SK-N-SH (cell line): ENCODE data around the gene NUDT10. TPM values are rescaled to one million over a fixed set of nuclear protein-coding genes. Genes with fewer than 3 reads are reported as not detected.

Experiments
- CTCF ChIA-PET: fragments of 300-600, 350-600 bp; formaldehyde crosslinking; extraction: SDS; loops from one replicate; lab custom pipeline; 2021; lab: Yijun Ruan, JAX
- POLR2A ChIA-PET: fragments of 350-600 bp; sonication (Branson Sonifier 250); formaldehyde crosslinking; extraction: SDS; loops from one replicate; lab custom pipeline; 2020; ENCODE audit warnings: antibody characterized with exemption, inconsistent platforms; lab: Yijun Ruan, JAX
- DNase-seq: peaks from one replicate; pipeline ENCODE4 v3.0.0; 2012
- H2AFZ ChIP-seq: fragments of 200-600 bp; sonication (generic); 2 replicates; pipeline ENCODE4 v1.8.1; 2016; ENCODE audit warnings: antibody characterized with exemption, mild to moderate bottlenecking, low read depth
- H3F3A ChIP-seq: fragments of 200-600 bp; sonication (generic); replicated peaks from 2 replicates; pipeline ENCODE3; 2016; ENCODE audit warnings: antibody characterized with exemption, mild to moderate bottlenecking; ENCODE audit not compliant: insufficient read depth
- H3K27ac ChIP-seq, 2 experiments: fragments of 200-500 bp in 1 of 2; fragments of 200-600 bp in 1 of 2; sonication (Bioruptor generic) in 1 of 2; sonication (generic), shearing (Covaris generic) in 1 of 2; 2 replicates each; pipeline versions ENCODE4 v1.5.1 to v1.6.1; 2014 to 2016; ENCODE audit warnings: low read depth in 2 of 2, inconsistent platforms in 1 of 2, low read length in 1 of 2, mild to moderate bottlenecking in 1 of 2, mixed read lengths in 1 of 2
- H3K27me3 ChIP-seq: fragments of 200-600 bp; sonication (generic), shearing (Covaris generic); 2 replicates; pipeline ENCODE4 v1.6.1; 2016; ENCODE audit warnings: mixed run types; ENCODE audit not compliant: insufficient read depth
- H3K36me3 ChIP-seq, 2 experiments: fragments of 200-500 bp in 1 of 2; fragments of 200-600 bp in 1 of 2; sonication (Bioruptor generic) in 1 of 2; sonication (generic) in 1 of 2; replicated peaks in 1 of 2; 2 replicates each; pipeline versions ENCODE3 to v1.5.1; 2014 to 2016; ENCODE audit warnings: low read length in 1 of 2, mild to moderate bottlenecking in 1 of 2; ENCODE audit not compliant: insufficient read depth in 2 of 2, control insufficient read depth in 1 of 2
- H3K4me1 ChIP-seq, 2 experiments: fragments of 200-500 bp in 1 of 2; fragments of 200-600 bp in 1 of 2; sonication (Bioruptor generic) in 1 of 2; sonication (generic), shearing (Covaris generic) in 1 of 2; 2 replicates each; pipeline versions ENCODE4 v1.5.1 to v1.6.1; 2014 to 2016; ENCODE audit warnings: low read depth in 1 of 2, low read length in 1 of 2, mixed run types in 1 of 2; ENCODE audit not compliant: insufficient read depth in 2 of 2, control insufficient read depth in 1 of 2
- H3K4me2 ChIP-seq: fragments of 200-600 bp; sonication (generic), shearing (Covaris generic); 2 replicates; pipeline ENCODE4 v1.6.1; 2017; ENCODE audit warnings: mixed run types
- H3K4me3 ChIP-seq, 2 experiments: fragments of 200-500 bp in 1 of 2; fragments of 200-600 bp in 1 of 2; sonication (Bioruptor generic) in 1 of 2; sonication (generic), shearing (Covaris generic) in 1 of 2; 2 replicates each; pipeline versions ENCODE4 v1.5.1 to v1.8.1; 2014 to 2016; ENCODE audit warnings: low read depth in 2 of 2, inconsistent platforms in 1 of 2, low read length in 1 of 2, mild to moderate bottlenecking in 1 of 2, mixed read lengths in 1 of 2, moderate library complexity in 1 of 2
- H3K79me2 ChIP-seq: fragments of 200-600 bp; sonication (generic); 2 replicates; pipeline ENCODE4 v1.8.1; 2017; ENCODE audit warnings: mild to moderate bottlenecking; ENCODE audit not compliant: insufficient read depth
- H3K9ac ChIP-seq: fragments of 200-600 bp; sonication (generic); 2 replicates; pipeline ENCODE4 v1.6.1; 2017; ENCODE audit warnings: mixed run types
- H3K9me2 ChIP-seq: fragments of 200-600 bp; sonication (generic); 2 replicates; pipeline ENCODE4 v1.6.1; 2017; ENCODE audit warnings: mixed run types
- H3K9me3 ChIP-seq: fragments of 200-600 bp; sonication (generic); 2 replicates; pipeline ENCODE4 v1.6.1; 2017; ENCODE audit warnings: mixed run types, mild to moderate bottlenecking, moderate library complexity
- H4K20me1 ChIP-seq: fragments of 200-600 bp; sonication (generic); 2 replicates; pipeline ENCODE4 v1.6.1; 2017; ENCODE audit warnings: mild to moderate bottlenecking, mixed run types; ENCODE audit not compliant: insufficient read depth
- EP300 ChIP-seq, 2 experiments: IDR thresholded peaks; 2 replicates each; pipeline versions ENCODE4 v1.4.0 to v1.6.1; 2012; ENCODE audit warnings: borderline replicate concordance in 1 of 2, low read depth in 1 of 2, low read length in 1 of 2
- EZH2phosphoT487 ChIP-seq: fragments of 200-600 bp; sonication (generic); IDR thresholded peaks from 2 replicates; pipeline ENCODE4 v1.6.1; 2017; ENCODE audit warnings: low read depth, mixed run types, mild to moderate bottlenecking, antibody characterized with exemption, moderate library complexity, borderline replicate concordance
- GABPA ChIP-seq: IDR thresholded peaks from 2 replicates; pipeline ENCODE4 v1.4.0; 2012; ENCODE audit warnings: low read depth, mild to moderate bottlenecking
- JUND ChIP-seq: IDR thresholded peaks from 2 replicates; pipeline ENCODE4 v1.4.0; 2012
- NFIC ChIP-seq: IDR thresholded peaks from 2 replicates; pipeline ENCODE4 v1.4.0; 2012; ENCODE audit warnings: borderline replicate concordance
- NRF1 ChIP-seq: IDR thresholded peaks from 2 replicates; pipeline ENCODE4 v1.6.1; 2012; ENCODE audit warnings: low read depth, mild to moderate bottlenecking, low read length
- REST ChIP-seq: IDR thresholded peaks from 2 replicates; pipeline ENCODE4 v1.6.1; 2012; ENCODE audit warnings: mild to moderate bottlenecking, low read depth, low read length, moderate library complexity
- USF2 ChIP-seq: fragments of 150-350 bp; IDR thresholded peaks from 2 replicates; pipeline ENCODE4 v1.6.1; 2017; ENCODE audit warnings: antibody characterized with exemption, low read length, low read depth, borderline replicate concordance
- YY1 ChIP-seq: IDR thresholded peaks from 2 replicates; pipeline ENCODE4 v1.4.0; 2012; ENCODE audit warnings: low read depth, mild to moderate bottlenecking
- WGBS: methylation state at CpG from one replicate; pipeline ENCODE4 v1.1.6; 2017; ENCODE audit warnings: low lambda C conversion rate; 5-methylcytosine and 5-hydroxymethylcytosine counted together
- polyA plus RNA-seq, 3 experiments: library from polyadenylated mRNA; depleted of rRNA; stranded (reverse); fragments of >200 nt; gene quantifications; 2 replicates each; pipeline ENCODE4 v1.2.3, GENCODE V29; 2012
- TF ChIP-seq, protein P1 (sequence below): IDR thresholded peaks from 2 replicates; pipeline ENCODE4; 2012
- TF ChIP-seq, protein P2 (sequence below): fragments of 150-350 bp; IDR thresholded peaks from 2 replicates; pipeline ENCODE4 v1.6.1; 2016; ENCODE audit warnings: mild to moderate bottlenecking, low read depth, low read length
- TF ChIP-seq, protein P3 (sequence below): IDR thresholded peaks from 2 replicates; pipeline ENCODE4 v1.4.0; 2012; ENCODE audit warnings: low read depth, borderline replicate concordance
- TF ChIP-seq, protein P4 (sequence below): IDR thresholded peaks from 2 replicates; pipeline ENCODE4 v1.4.0; 2012; ENCODE audit warnings: low read depth

Gene NUDT10
- 1.8 and 2.3 TPM in 2 replicates for polyA plus RNA-seq (2012; rRNA removed)
- 2.1 and 2.4 TPM in 2 replicates for polyA plus RNA-seq (2012; cell fraction: cytosol; rRNA removed)
- polyA plus RNA-seq (2012; cell fraction: nucleus; rRNA removed), result 0.79 and 0.83 TPM in 2 replicates

- H3K4me1 ChIP-seq, result no peaks in the 10 kb centered on the region; a peak in 1 of 4 replicates
- H3F3A ChIP-seq, result no peaks in the 10 kb centered on the region
- H2AFZ ChIP-seq, result peak within 1 kb of the TSS; percentile 65; the same call in 1 of the 2 replicates
- TF ChIP-seq EP300 (IDR thresholded peaks at IDR 0.05; ENCODE audit: borderline replicate concordance in 1 of 2, low read depth in 1 of 2, low read length in 1 of 2), result no peak
- TF ChIP-seq EZH2phosphoT487, result no peak
- TF ChIP-seq REST, result no peak
- TF ChIP-seq JUND, result no peak
- no peak for TF ChIP-seq USF2
- no peak for TF ChIP-seq GABPA
- TF ChIP-seq, protein P1, sequence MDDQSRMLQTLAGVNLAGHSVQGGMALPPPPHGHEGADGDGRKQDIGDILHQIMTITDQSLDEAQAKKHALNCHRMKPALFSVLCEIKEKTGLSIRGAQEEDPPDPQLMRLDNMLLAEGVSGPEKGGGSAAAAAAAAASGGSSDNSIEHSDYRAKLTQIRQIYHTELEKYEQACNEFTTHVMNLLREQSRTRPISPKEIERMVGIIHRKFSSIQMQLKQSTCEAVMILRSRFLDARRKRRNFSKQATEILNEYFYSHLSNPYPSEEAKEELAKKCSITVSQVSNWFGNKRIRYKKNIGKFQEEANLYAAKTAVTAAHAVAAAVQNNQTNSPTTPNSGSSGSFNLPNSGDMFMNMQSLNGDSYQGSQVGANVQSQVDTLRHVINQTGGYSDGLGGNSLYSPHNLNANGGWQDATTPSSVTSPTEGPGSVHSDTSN, result peak; percentile 47
- peak; percentile 38; the same call in 1 of the 2 replicates for TF ChIP-seq NRF1
- TF ChIP-seq, protein P2, sequence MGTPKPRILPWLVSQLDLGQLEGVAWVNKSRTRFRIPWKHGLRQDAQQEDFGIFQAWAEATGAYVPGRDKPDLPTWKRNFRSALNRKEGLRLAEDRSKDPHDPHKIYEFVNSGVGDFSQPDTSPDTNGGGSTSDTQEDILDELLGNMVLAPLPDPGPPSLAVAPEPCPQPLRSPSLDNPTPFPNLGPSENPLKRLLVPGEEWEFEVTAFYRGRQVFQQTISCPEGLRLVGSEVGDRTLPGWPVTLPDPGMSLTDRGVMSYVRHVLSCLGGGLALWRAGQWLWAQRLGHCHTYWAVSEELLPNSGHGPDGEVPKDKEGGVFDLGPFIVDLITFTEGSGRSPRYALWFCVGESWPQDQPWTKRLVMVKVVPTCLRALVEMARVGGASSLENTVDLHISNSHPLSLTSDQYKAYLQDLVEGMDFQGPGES, result no peak
- TF ChIP-seq, protein P3, sequence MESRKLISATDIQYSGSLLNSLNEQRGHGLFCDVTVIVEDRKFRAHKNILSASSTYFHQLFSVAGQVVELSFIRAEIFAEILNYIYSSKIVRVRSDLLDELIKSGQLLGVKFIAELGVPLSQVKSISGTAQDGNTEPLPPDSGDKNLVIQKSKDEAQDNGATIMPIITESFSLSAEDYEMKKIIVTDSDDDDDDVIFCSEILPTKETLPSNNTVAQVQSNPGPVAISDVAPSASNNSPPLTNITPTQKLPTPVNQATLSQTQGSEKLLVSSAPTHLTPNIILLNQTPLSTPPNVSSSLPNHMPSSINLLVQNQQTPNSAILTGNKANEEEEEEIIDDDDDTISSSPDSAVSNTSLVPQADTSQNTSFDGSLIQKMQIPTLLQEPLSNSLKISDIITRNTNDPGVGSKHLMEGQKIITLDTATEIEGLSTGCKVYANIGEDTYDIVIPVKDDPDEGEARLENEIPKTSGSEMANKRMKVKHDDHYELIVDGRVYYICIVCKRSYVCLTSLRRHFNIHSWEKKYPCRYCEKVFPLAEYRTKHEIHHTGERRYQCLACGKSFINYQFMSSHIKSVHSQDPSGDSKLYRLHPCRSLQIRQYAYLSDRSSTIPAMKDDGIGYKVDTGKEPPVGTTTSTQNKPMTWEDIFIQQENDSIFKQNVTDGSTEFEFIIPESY, result no peak
- TF ChIP-seq, protein P4, sequence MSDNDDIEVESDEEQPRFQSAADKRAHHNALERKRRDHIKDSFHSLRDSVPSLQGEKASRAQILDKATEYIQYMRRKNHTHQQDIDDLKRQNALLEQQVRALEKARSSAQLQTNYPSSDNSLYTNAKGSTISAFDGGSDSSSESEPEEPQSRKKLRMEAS, result no peak
- no peak for TF ChIP-seq NFIC
- no peak for TF ChIP-seq YY1
- peak within 1 kb of the TSS; percentile 45 to 54 for H3K4me3 ChIP-seq
- no peak within 1 kb of the TSS for H3K9ac ChIP-seq
- DNase-seq, result peak; percentile 81
- H3K27me3 ChIP-seq, result peaks cover 20% of the 10 kb centered on the region
- H3K9me2 ChIP-seq, result no peaks in the 10 kb centered on the region
- H3K79me2 ChIP-seq, result no peaks in the 10 kb centered on the region
- H3K27ac ChIP-seq, result no peak within 1 kb of the TSS; a peak in 1 of 4 replicates
- peak within 1 kb of the TSS; percentile 73; the same call in 1 of the 2 replicates for H3K4me2 ChIP-seq
- WGBS, result 6% methylated on average over 6 of the region's 68 CpGs
- H3K36me3 ChIP-seq, result no peaks in the 10 kb centered on the region
- ChIA-PET CTCF (interaction anchor here (9.3 kb wide), 1 partner anchor 89 kb away, joined by 106 read pairs; no protein-coding TSS in a partner anchor), POLR2A (no interaction called here)
- no peaks in the 10 kb centered on the region for H3K9me3 ChIP-seq
- H4K20me1 ChIP-seq, result no peaks in the 10 kb centered on the region
These were observed at the start of gene NUDT10 for GRCh38 chrX:51332188-51332942. NUDT10 (plus strand) TSS chrX:51332822; CDS start chrX:51332966, 144 bp downstream.
